Esophagus muscularis mucosa (tissue), 4 donors: ENCODE results near the gene MS4A14.

ENCODE experiments used
- CTCF ChIP-seq, 3 experiments: fragments of 200-600 bp in 2 of 3; fragments of 450-650 bp in 1 of 3; sonication (generic) in 2 of 3; IDR thresholded peaks; one replicate each; pipeline ENCODE4 v1.5.1; 2017 to 2019; ENCODE audit warnings: antibody characterized with exemption in 3 of 3, mild to moderate bottlenecking in 2 of 3, moderate library complexity in 1 of 3
- EP300 ChIP-seq: sonication (generic); formaldehyde crosslinking; IDR thresholded peaks from one replicate; pipeline ENCODE4 v1.6.1; 2017; ENCODE audit warnings: antibody characterized with exemption
- POLR2AphosphoS5 ChIP-seq, 2 donors: sonication (generic); formaldehyde crosslinking; IDR thresholded peaks; one replicate each; pipeline ENCODE4 v1.6.1; 2017; ENCODE audit warnings: antibody characterized with exemption in 2 of 2

DNA sequence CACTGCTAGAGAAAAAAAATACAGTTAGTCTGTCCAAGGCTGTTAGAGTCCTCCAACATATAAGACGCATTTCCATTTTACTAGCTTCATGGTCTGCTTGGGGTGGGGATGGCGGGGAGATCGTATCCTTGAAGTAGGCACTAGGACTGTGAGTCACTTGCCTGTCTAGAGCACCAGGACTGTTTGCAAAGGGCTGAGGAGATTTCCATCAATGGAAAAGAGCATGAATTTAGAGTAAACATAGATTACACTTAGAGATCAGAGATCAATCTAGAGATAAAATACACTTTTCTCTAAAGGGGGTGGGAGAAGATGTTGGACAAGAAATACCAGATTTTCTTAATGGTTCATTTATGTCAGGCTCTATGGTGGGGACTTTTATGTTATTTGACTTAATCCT, 19.7 kb upstream of the MS4A14 start:
- TF ChIP-seq EP300: no peak
- no peak for TF ChIP-seq CTCF (IDR thresholded peaks at IDR 0.05)
- TF ChIP-seq POLR2AphosphoS5 (IDR thresholded peaks at IDR 0.05): no peak
